ENCODE results near the gene PHYH. TPM values are rescaled to one million over a fixed set of nuclear protein-coding genes. Genes with fewer than 3 reads are reported as not detected.

Gene PHYH
- total RNA-seq, 1 donor from 2014 or later: 20.0 TPM

DNA sequence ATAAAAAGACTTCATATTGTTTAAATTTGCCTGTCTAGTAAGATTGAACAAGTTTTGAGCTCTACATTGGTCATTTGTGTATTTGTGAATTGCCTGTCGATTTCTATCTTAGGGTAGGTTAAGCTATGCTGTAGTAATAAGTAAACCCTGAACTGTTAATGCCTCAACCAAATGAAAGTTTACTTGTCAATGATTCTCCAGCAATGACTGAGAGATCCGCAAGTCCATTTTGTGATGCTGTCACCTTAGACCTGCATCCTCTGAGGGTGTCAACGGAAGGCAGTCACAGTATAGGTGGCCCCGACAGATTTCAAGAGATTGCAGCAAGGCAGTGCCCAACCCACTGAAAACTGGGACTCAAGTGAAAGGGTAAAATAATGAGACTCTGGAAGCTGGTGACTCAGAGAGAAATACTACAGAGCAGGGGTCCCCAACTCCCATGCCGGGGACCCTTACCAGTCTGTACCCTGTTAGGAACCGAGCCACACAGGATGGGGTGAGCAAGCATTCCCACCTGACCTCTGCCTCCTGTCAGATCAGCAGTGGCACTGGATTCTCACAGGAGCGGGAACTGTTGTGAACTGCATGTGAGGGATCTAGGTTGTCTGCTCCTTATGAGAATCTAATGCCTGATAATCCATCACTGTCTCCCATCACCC is 10.8 kb upstream of the PHYH start:
- no peak for DNase-seq (ENCODE audit: low read depth)
- TF ChIP-seq, protein P1, sequence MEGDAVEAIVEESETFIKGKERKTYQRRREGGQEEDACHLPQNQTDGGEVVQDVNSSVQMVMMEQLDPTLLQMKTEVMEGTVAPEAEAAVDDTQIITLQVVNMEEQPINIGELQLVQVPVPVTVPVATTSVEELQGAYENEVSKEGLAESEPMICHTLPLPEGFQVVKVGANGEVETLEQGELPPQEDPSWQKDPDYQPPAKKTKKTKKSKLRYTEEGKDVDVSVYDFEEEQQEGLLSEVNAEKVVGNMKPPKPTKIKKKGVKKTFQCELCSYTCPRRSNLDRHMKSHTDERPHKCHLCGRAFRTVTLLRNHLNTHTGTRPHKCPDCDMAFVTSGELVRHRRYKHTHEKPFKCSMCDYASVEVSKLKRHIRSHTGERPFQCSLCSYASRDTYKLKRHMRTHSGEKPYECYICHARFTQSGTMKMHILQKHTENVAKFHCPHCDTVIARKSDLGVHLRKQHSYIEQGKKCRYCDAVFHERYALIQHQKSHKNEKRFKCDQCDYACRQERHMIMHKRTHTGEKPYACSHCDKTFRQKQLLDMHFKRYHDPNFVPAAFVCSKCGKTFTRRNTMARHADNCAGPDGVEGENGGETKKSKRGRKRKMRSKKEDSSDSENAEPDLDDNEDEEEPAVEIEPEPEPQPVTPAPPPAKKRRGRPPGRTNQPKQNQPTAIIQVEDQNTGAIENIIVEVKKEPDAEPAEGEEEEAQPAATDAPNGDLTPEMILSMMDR (conservative IDR thresholded peaks at IDR 0.05; ENCODE audit: low read depth, low read length): no peak
- no peak overlapping the region for H3K4me3 ChIP-seq (ENCODE audit: low read depth, low read length)

DNA sequence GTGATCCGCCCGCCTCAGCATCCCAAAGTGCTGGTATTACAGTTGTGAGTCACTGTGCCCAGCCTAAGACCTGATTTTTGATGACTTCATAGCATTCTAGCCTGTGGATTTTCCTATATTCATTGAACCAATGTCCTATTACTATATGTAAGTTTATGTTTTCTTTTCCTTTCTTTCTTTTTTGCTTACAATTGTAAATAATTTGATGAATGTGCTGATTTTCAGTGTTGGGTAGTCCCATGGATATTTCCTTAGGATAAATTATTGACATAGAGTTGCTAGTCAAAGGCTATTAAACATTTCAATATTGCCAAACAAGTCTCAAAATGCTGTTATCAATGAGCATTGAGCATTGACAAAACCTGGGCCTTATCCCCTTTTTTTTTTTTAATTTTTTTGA is 9.9 kb upstream of the PHYH start:
- no peak overlapping the region for H3K4me3 ChIP-seq (ENCODE audit: low read depth, low read length)
- TF ChIP-seq, protein P1 (conservative IDR thresholded peaks at IDR 0.05; ENCODE audit: low read depth, low read length): no peak
- no peak for DNase-seq (ENCODE audit: low read depth)

DNA sequence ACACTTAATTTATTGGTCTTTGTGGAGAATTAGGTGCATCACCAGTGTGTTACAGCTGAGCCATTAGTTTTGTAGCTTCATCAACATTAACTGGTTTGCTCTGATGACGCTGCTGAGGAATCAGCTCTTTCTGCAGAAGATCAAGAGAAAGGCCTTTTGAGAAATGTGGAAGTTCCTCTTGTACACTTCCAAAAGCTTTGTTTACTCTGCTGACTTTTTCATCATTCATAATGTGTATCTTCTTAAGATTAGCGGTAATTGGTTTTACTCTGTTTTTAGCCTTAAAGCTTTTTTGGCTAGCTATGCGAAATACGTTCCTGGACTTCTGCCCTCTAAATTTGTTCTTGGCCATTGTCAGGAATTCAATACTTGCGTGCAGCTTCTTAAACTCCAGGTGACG is 8.2 kb upstream of the PHYH start:
- TF ChIP-seq, protein P1 (conservative IDR thresholded peaks at IDR 0.05; ENCODE audit: low read depth, low read length): no peak
- H3K4me3 ChIP-seq (ENCODE audit: low read depth, low read length): no peak overlapping the region
- DNase-seq (ENCODE audit: low read depth): no peak

DNA sequence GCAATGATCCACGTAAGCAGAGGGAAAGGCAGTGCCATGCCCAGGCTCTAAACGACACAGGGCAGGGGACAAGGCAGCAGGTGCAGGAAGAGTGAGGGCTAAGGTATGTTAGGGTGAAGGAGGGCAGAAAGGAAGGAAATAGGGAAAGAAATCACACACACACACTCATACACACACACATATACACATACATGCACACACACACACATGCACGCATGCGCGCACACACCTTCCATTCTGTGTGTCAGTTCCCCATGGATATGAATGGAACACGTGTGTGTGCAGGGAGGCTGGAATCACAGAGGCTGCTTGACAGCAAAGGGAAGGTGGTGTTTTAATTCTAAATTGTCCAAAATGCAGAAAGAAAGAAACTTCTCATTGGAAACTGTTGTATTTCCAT is 6.2 kb upstream of the PHYH start:
- TF ChIP-seq, protein P1 (conservative IDR thresholded peaks at IDR 0.05; ENCODE audit: low read depth, low read length): no peak
- H3K4me3 ChIP-seq (ENCODE audit: low read depth, low read length): no peak overlapping the region
- DNase-seq (ENCODE audit: low read depth): no peak

DNA sequence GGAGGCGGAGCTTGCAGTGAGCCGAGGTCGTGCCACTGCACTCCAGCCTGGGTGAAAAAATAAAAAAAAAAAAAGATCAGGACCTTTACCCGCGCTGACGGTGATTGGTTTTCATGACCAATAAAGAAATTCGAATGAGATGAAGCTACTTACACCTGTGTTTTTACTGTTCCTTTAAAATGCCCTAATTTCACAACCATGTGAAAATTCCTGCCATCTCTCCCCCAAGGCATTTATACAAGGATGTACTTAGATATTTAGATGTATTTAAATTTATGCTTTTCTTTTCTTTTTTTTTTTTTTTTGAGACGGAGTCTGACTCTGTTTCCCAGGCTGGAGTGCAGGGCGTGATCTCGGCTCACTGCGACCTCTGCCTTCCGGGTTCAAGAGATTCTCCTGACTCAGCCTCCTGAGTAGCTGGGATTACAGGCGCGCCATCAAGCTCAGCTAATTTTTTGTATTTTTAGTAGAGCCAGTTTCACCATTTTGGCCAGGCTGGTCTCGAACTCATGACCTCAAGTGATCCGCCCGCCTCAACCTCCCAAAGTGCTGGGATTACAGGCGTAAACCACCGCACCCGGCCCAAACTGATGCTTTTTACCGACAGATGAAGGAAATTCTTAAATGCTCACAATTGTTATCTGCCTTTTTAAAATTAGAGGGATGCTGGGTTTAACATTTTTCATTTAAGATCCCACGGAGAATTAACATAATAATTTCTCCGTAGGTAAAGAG is 3.1 kb upstream of the PHYH start:
- no peak overlapping the region for H3K4me3 ChIP-seq (ENCODE audit: low read depth, low read length)
- no peak for DNase-seq (ENCODE audit: low read depth)
- TF ChIP-seq, protein P1 (conservative IDR thresholded peaks at IDR 0.05; ENCODE audit: low read depth, low read length): no peak

DNA sequence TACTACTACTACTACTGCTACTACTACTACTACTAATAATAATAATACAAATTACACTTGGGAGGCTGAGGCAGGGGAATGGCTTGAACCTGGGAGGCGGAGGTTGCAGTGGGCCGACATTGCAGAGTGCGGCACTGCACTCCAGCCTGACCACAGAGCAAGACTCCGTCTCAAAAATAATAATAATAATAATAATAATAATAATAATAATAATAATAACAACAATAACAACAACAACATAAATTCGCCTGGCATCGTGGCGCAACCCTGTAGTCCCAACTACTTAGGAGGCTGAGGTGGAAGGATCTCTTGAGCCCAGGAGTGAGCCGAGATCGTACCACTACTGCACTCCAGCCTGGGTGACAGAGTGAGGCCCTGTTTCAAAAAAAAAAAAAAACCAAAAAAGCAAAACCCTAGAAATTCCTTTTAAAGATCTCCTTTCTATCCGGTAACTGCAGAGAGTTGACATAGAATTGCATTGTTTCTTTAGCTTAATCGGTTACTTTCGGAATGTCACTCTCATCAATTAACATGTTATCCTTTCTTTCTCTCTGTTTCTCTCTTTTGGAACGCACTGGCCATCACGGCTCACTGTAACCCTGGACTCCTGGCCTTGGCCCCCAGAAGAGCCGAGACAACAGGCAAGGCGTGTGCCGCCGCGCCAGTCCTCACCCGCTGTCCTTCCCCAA is 972 bp downstream of the PHYH start:
- H3K4me3 ChIP-seq (ENCODE audit: low read depth, low read length): peak overlapping the region; percentile 68
- TF ChIP-seq, protein P1 (conservative IDR thresholded peaks at IDR 0.05; ENCODE audit: low read depth, low read length): no peak
- no peak for DNase-seq (ENCODE audit: low read depth)
